ENCODE measurements around the gene FERMT2. TPM values are rescaled to one million over a fixed set of nuclear protein-coding genes. Genes with fewer than 3 reads are reported as not detected.

The FERMT2 gene
- total RNA-seq, 1 experiment from 2014 or later: 46.0 TPM

Other genes starting within 250 kb of the FERMT2 start
- gene PSMC6, start 243.8 kb downstream of the FERMT2 start, total RNA-seq (2014; rRNA removed; shearing (Covaris generic); ENCODE audit: low replicate concordance): 109 and 173 TPM in 2 replicates
- gene STYX, start 220.9 kb downstream of the FERMT2 start, total RNA-seq (2014; rRNA removed; shearing (Covaris generic); ENCODE audit: low replicate concordance): 6.1 and 10.4 TPM in 2 replicates
- gene GNPNAT1, start 159.4 kb downstream of the FERMT2 start, total RNA-seq (2014; rRNA removed; shearing (Covaris generic); ENCODE audit: low replicate concordance): 19.5 and 24.0 TPM in 2 replicates
- gene DDHD1, start 202.3 kb upstream of the FERMT2 start, total RNA-seq (2014; rRNA removed; shearing (Covaris generic); ENCODE audit: low replicate concordance): 3.7 TPM in 2 replicates